ENCODE results near the gene GPR32. TPM values are rescaled to one million over a fixed set of nuclear protein-coding genes. Genes with fewer than 3 reads are reported as not detected.

GPR32 gene
- total and polyA plus RNA-seq, 3 donors from 2014 or later: not detected

- H3K27ac ChIP-seq: no peak overlapping the region
- intact Hi-C loops (cut with DNase I; ENCODE audit: low total_unique reads): no loop called here
- H3K27me3 ChIP-seq: no peaks in the 10 kb centered on the region
- WGBS, 2 donors: 91 to 100% methylated on average over 3 of the region's 3 CpGs
- H3K4me1 ChIP-seq: no peaks in the 10 kb centered on the region
- no peak overlapping the region for H3K4me3 ChIP-seq
- TF ChIP-seq POLR2A (IDR thresholded peaks at IDR 0.05): no peak
- TF ChIP-seq CTCF (IDR thresholded peaks at IDR 0.05): no peak
- DNase-seq: no peak
- H3K36me3 ChIP-seq (ENCODE audit: low read depth, missing control alignments): no peaks in the 10 kb centered on the region
- no peaks in the 10 kb centered on the region for H3K9me3 ChIP-seq
These were observed 14.4 kb downstream of the GPR32 start for GRCh38 chr19:50784710-50785109.

- no peaks in the 10 kb centered on the region for H3K27me3 ChIP-seq
- H3K4me3 ChIP-seq: no peak overlapping the region
- no peaks in the 10 kb centered on the region for H3K9me3 ChIP-seq
- 79 to 92% methylated on average over 5 to 12 of the region's 12 CpGs for WGBS, 2 donors
- intact Hi-C loops (cut with DNase I; ENCODE audit: low total_unique reads): no loop called here
- DNase-seq: no peak
- no peak overlapping the region for H3K27ac ChIP-seq
- no peaks in the 10 kb centered on the region for H3K4me1 ChIP-seq
- no peaks in the 10 kb centered on the region for H3K36me3 ChIP-seq (ENCODE audit: low read depth, missing control alignments)
- no peak for TF ChIP-seq POLR2A (IDR thresholded peaks at IDR 0.05)
- TF ChIP-seq CTCF (IDR thresholded peaks at IDR 0.05): no peak
These were observed 15.1 kb downstream of the GPR32 start for GRCh38 chr19:50785329-50785728.

GRCh38 chr19:50790396-50790795, 20.1 kb downstream of the GPR32 start, which contains the start of gene ACP4:
TSS of gene ACP4 (plus strand) at chr19:50790415. CDS start at chr19:50790415, 0 bp downstream.
- H3K4me1 ChIP-seq: no peaks in the 10 kb centered on the region
- no peak for DNase-seq

GRCh38 chr19:50790922-50791467, 20.7 kb downstream of the GPR32 start:
- no peaks in the 10 kb centered on the region for H3K27me3 ChIP-seq
- 87 to 89% methylated on average over 6 of the region's 6 CpGs for WGBS, 2 donors
- intact Hi-C loops (cut with DNase I; ENCODE audit: low total_unique reads): loop anchor here (10.0 kb wide), 1 partner anchor 426 kb away; the partner anchor contains the start of gene NAPSA

More at GRCh38 chr19:50790396-50790795, 20.1 kb downstream of the GPR32 start, which contains the start of gene ACP4:
- Histone ChIP-seq H3K36me3 (ENCODE audit: low read depth, missing control alignments) (no peaks in the 10 kb centered on the region), H3K27me3 (no peaks in the 10 kb centered on the region), H3K27ac (no peak within 1 kb of the TSS), H3K9me3 (no peaks in the 10 kb centered on the region), H3K4me3 (no peak within 1 kb of the TSS)
- intact Hi-C loops (cut with DNase I; ENCODE audit: low total_unique reads): loop anchor here (10.0 kb wide), 1 partner anchor 426 kb away; the partner anchor contains the start of gene NAPSA
- 90 to 100% methylated on average over 1 to 9 of the region's 15 CpGs for WGBS, 2 donors
- TF ChIP-seq POLR2A (IDR thresholded peaks at IDR 0.05) (no peak), CTCF (IDR thresholded peaks at IDR 0.05) (no peak)

More at GRCh38 chr19:50790922-50791467, 20.7 kb downstream of the GPR32 start:
- no peaks in the 10 kb centered on the region for H3K36me3 ChIP-seq (ENCODE audit: low read depth, missing control alignments)
- TF ChIP-seq CTCF (IDR thresholded peaks at IDR 0.05): no peak
- TF ChIP-seq POLR2A (IDR thresholded peaks at IDR 0.05): no peak
- no peak overlapping the region for H3K4me3 ChIP-seq
- no peak for DNase-seq
- no peaks in the 10 kb centered on the region for H3K4me1 ChIP-seq
- no peaks in the 10 kb centered on the region for H3K9me3 ChIP-seq
- no peak overlapping the region for H3K27ac ChIP-seq

All from testis (tissue), 3 donors.